HG02759 (cell line): ENCODE results near the gene CYFIP1.
A peak's percentile ranks its signal among the peaks of the same experiment; 100 is the strongest.

Experiments used
- ATAC-seq: cut with Tn5 transposase; IDR thresholded peaks from one replicate; pipeline ENCODE4 v1.9.1; 2021; ENCODE audit warnings: mild to moderate bottlenecking, moderate library complexity; ENCODE audit not compliant: unreplicated experiment

CYFIP1 gene

DNA sequence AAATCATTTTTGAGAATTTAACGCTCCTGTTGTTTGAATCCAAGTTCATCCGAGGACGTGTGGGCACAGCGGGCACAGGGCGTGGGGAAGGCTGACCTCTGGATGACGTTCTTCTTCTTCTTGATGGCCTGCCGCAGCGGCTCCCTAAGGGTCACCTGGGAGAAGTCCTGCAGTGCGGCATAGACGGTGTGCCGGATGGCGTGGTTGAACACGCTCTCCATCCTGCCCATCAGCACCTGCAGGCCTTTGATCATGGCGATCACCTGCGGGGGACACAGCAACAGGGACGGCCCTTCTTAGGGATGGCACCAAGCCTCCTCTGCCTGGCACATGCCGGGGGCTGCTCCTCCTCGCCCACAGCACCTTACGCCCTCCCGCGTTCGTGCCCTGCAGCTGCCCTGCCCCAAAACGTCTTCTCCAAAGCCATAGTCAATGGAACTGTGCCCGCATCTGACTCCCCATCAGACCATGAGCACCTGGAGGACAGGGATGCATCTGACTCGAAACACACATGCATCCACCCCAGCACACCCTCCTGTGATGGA, 61.5 kb downstream of the CYFIP1 start:
- ATAC-seq, result no peak

- ATAC-seq, result no peak
Observed at GRCh38 chr15:22918056-22918455, 62.1 kb downstream of the CYFIP1 start.

DNA sequence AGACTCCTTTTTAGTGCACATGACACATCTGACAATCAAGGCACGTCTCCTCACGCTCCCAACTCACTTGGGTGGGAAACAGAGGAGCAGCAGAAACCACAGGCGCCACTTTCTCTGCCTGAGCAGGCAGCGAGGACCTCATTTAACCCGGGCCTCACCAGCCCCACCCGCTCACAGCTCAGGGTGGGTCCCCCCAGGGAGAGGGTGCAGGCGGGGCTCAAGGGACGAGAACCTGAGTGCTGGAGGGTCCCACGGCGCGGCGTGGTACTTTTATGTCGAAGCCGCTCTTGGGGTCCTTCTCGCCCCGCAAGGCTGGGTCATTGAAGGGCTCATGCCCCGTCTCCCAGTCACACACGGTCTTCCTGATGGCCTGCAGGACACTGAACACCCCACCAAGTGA, 62.6 kb downstream of the CYFIP1 start:
- ATAC-seq, result no peak

DNA sequence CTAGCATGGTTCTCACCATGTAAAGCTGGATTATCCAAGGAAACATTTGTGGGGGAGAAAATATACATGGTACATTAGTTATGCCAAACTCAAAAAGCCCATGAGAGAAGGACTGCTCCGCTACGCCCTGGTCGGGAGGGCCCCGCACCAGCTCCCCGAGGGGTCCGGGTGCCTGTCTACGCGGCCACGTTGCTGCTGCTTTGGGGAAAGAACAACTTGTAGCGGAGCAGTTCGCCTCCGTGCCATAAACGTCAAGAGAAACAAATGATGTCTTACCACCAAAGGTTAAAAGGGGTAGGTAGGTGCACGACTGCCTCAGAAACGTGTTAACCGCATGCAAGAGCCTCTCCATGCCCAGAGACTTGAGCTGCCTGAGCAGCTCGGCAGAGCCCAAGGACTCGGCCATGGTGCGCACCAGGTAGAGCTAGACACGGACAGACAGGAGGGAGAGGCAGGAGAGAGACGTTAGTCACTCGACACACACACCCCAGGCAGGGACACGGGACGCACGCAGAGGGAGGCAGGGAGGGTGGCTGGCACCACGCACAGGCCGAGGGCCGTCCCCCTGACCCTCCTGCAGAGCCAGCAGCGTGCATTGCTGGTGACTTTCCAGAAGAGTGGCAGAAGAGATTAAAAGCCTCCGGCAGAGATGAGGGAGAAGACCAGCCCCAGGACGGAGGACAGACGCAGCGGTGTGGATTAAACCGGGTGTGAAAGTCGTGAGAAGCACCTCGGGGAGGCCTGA, 63.4 kb downstream of the CYFIP1 start:
- no peak for ATAC-seq

DNA sequence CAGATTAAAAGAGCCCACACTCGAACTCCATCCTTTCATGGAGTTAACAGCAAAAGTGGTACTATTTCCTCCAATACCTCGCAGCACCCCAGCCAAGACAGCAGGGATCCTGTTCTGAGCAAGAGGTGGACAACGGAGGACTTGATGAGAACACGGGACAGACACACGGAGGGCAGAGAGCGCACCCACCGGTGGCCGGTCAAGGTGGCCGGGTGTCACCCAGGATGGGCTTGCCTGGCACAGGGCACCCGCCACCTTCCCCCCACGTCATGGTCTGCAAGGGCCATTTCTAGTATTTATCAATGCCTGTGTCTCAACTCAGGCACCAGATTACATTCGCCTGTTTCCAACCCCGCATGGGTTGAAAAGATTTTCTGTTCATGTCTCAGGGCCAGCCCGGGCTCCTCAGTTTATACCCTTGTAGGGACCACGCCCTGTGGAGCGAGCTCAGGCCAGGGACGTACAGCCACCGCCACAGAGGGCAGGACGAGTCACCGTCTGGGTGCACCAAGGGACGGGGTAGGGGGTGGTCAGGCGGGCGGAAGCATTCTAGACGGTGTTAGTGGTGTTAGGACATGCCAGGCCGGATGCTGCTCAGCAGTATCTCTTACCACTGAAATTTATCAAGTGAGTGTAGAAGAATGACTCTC, 64.2 kb downstream of the CYFIP1 start:
- ATAC-seq, result no peak

DNA sequence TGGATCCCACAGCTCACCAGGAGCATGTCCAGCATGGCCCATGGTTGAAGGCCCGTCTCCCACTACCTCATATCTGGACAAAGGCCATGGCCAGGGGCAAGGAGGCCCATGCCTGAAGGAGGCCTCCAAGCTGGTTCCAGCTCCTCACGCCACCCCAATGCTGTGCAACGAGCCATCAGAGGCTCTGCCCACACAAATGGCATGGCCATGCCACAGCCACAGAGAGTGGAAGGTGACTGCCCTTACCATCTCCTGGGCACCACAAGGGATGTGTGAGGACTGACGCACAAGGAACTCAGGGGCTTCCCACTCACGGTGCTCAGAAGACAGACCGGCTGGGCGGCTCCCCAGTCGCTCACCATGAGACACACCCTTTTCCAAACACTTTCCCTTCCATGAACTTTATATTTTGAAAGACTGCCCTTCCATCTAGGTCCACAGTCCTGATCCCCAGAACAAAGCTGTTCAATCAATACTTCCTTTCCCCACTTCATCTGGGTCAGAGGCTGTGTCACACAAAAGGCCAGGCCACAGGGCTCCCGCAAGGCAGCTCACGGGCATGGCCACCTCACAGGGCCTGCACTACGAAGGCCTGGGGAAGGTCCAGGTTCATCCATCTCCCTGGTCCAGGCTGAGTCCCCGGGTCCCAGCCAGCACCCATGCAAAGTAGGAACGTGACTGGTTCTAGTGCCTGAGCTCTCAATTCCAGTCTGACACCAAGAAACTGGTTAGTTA, 66.4 kb downstream of the CYFIP1 start:
- no peak for ATAC-seq

- ATAC-seq, result no peak
Observed at GRCh38 chr15:22912256-22912655, 67.9 kb downstream of the CYFIP1 start.

- ATAC-seq, result no peak
Observed at GRCh38 chr15:22911306-22911705, 68.9 kb downstream of the CYFIP1 start.

- no peak for ATAC-seq
Observed at GRCh38 chr15:22908830-22909229, 71.3 kb downstream of the CYFIP1 start.

GRCh38 chr15:22907161-22907950, 72.8 kb downstream of the CYFIP1 start:
- ATAC-seq, result no peak

DNA sequence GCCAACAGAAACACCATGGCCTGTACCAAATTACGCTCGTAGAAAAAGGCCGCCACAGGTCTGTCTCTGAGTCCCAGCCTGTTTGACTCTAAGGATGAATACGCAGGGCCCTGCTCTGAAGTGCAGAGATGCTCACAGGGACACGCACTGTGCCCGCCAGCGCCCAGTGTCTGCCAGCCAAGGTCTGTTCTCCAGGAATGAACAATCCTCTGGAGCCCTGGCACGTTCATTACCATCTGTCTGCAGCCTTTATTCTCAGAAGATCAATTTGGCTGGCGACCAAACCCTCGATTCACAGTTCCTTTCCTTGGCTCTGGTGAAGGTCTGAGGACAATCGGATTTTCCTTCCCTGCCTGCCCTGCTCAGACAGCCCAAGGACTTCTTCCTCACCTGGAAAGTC, 75.4 kb downstream of the CYFIP1 start:
- ATAC-seq, result no peak

DNA sequence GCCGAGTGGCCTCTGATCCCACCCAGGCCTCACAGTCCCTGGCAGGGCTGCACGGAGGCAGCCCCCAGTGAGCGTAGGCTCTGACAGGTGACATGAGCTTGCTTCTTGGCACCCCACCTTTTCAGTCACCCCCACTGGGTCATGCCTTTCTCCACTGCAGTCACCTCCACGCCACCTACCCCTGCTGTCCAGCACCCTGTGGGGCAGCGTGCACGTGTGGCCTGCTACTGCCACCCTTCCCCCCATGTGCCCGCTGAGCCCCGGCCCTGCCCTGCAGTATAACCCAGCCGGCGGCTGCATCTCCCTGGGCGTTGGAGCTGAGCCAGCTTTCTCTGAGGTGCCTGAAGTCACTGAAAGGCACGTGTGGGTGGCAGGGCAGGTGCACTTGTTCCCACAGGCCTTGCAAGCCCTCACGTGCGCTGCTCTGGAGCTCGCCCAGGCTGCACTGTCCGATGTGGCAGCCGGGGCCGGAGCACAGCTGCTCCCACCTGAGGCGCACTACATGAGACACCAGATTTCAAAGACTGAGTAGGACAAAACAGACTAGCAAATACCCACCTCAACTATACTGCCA, 76.1 kb downstream of the CYFIP1 start:
- ATAC-seq, result no peak

GRCh38 chr15:22903427-22903826, 76.7 kb downstream of the CYFIP1 start:
- no peak for ATAC-seq

DNA sequence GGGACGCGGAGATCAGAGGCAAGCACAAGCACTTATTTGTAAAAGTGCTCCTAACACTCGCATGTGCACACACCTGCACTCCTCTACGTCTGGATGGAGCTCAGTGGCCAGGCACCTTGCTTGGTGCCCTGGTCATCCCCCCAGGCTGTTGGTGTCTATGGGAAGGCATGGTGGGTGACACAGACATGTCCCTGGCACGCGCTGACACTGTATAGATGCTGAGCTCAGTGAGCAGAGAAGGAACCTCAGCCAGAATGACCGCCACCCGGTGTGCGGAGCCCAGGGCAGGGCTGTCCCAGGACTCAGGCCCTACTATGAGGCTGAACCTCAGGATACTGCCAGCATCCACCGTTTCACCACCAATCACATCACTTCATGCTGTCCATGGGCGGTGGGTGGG, 77.2 kb downstream of the CYFIP1 start:
- ATAC-seq, result no peak

DNA sequence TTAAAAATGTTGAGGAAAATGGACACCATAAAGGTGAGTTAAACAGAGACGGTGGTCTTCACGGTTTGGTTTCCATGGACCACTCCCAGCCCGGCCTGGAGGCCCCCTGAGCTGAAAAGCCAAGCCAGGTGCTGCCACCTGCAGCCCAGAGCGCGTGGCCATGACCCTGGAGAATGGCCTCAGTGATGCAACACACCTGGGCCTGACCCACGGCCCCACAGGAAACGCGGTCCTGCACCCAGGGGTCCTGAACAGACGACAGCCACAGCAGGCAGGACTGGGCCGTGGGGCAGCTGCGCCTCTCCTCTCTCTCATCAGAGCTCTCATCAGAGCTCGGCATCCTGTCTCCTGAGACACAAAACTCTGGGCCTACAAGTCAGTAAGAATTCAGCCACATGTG, 77.6 kb downstream of the CYFIP1 start:
- ATAC-seq, result no peak

GRCh38 chr15:22902046-22902445, 78.1 kb downstream of the CYFIP1 start:
- ATAC-seq, result no peak

DNA sequence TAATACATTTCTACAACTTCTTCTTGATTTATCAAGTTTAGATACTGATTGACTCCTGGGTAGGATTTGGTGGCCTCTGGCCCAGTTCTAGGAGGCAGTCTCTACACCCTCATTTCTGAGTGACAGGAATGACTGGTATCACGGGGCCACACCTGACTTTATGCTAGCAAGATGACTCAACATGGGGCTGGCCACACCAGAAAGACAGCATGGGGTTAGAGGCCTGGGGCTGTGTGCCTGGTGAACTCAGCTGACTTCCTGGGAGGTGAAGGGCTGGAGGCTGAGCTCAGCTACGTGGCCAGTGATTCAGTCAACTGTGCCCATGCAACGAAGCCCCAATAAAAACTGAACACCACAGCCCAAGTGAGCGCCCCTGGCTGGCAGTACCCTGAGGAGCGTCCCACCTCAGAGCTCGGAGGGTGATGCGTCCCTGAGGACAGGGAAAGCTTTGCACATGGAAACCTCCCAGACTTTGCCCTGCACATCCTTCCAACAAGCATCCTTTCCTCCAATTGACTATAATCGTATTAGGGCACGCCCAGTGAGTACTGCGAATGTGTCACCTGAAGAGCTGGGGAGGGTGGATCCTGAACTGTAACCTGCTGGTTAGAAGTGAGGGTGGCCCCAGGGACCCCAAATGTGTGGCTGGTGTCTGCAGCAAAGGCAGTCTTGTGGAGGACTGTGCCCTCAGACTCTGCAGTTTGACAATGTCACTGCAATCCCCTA, 84.5 kb downstream of the CYFIP1 start:
- peak; percentile 90 for ATAC-seq

DNA sequence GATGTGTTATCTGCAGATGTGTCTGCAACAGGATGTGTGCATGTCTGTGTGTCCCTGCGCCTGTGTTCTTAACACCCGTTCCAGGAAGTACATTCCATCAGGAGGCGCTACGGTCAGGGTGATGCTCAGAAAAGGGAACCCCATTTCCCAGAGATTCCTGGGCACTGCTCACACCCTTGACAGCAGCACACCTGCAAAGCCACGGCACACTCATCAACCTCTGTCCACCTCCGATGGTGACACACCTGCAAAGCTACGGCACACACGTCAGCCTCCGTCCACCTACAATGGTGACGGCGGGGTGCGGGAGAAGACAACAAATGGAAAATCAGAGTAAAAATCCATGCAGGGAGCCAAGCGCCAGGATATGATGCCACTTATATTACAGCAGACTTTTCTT, 86.3 kb downstream of the CYFIP1 start:
- ATAC-seq, result no peak

DNA sequence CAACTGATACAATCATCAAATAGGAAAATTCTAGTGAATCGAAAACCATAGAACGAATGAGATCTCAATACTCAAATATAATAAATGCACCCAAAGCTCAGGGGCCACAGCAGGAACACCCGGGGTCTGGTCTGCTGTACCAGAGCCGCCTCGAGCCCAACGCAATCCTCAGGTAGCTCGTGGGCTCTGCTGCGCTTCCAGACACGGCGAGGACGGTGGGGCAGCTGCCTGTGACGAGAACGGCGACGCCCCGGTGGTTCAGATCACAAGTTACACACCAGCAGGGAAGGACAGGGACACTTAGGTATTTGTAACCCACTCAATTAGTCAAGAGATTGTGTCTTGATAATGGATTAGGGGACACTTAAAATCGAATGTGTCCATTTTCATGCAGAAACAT, 87.1 kb downstream of the CYFIP1 start:
- ATAC-seq, result no peak

GRCh38 chr15:22892333-22892732, 87.8 kb downstream of the CYFIP1 start:
- no peak for ATAC-seq
